ENCODE data around the gene ATP4B.

The ATP4B gene

GRCh38 chr13:113618455-113618854 is 39.5 kb downstream of the ATP4B start:
- TF ChIP-seq, protein P1, sequence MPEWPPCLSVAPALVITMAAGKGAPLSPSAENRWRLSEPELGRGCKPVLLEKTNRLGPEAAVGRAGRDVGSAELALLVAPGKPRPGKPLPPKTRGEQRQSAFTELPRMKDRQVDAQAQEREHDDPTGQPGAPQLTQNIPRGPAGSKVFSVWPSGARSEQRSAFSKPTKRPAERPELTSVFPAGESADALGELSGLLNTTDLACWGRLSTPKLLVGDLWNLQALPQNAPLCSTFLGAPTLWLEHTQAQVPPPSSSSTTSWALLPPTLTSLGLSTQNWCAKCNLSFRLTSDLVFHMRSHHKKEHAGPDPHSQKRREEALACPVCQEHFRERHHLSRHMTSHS (tag by site-specific recombination; IDR thresholded peaks at IDR 0.05), result no peak
- TF ChIP-seq ZNF747 (tag by site-specific recombination; IDR thresholded peaks at IDR 0.05) (no peak), ZNF521 (tag by site-specific recombination; IDR thresholded peaks at IDR 0.05) (no peak), ZNF830 (tag by site-specific recombination; IDR thresholded peaks at IDR 0.05; ENCODE audit: low read depth) (no peak), ZNF843 (tag by site-specific recombination; IDR thresholded peaks at IDR 0.05) (no peak), ZBTB1 (tag by site-specific recombination; IDR thresholded peaks at IDR 0.05) (no peak), KLF9 (tag by site-specific recombination; IDR thresholded peaks at IDR 0.05; ENCODE audit: low read depth) (no peak), ZNF138 (tag by site-specific recombination; IDR thresholded peaks at IDR 0.05; ENCODE audit: borderline replicate concordance) (no peak), ZNF341 (tag by site-specific recombination; IDR thresholded peaks at IDR 0.05; ENCODE audit: low read depth) (no peak), ZNF174 (tag by site-specific recombination; IDR thresholded peaks at IDR 0.05) (no peak), ZBTB17 (tag by site-specific recombination; IDR thresholded peaks at IDR 0.05) (no peak), ZNF580 (tag by site-specific recombination; IDR thresholded peaks at IDR 0.05) (no peak), GLI4 (tag by site-specific recombination; IDR thresholded peaks at IDR 0.05) (no peak), ZNF292 (tag by site-specific recombination; IDR thresholded peaks at IDR 0.05; ENCODE audit: borderline replicate concordance, low read depth) (no peak), ZNF585B (tag by site-specific recombination; IDR thresholded peaks at IDR 0.05) (no peak), ZNF366 (tag by site-specific recombination; conservative IDR thresholded peaks at IDR 0.05) (no peak)
- TF ChIP-seq, protein P2, sequence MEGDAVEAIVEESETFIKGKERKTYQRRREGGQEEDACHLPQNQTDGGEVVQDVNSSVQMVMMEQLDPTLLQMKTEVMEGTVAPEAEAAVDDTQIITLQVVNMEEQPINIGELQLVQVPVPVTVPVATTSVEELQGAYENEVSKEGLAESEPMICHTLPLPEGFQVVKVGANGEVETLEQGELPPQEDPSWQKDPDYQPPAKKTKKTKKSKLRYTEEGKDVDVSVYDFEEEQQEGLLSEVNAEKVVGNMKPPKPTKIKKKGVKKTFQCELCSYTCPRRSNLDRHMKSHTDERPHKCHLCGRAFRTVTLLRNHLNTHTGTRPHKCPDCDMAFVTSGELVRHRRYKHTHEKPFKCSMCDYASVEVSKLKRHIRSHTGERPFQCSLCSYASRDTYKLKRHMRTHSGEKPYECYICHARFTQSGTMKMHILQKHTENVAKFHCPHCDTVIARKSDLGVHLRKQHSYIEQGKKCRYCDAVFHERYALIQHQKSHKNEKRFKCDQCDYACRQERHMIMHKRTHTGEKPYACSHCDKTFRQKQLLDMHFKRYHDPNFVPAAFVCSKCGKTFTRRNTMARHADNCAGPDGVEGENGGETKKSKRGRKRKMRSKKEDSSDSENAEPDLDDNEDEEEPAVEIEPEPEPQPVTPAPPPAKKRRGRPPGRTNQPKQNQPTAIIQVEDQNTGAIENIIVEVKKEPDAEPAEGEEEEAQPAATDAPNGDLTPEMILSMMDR (tag by site-specific recombination; IDR thresholded peaks at IDR 0.05), result no peak
- Histone ChIP-seq H3K36me3 (ENCODE audit: control insufficient read depth in 2 of 2, insufficient read depth in 1 of 2, low read length in 2 of 2) (peaks cover 9 to 65% of the 10 kb centered on the region in 2 experiments; a peak in 2 of 3 replicates), H3K4me3 (ENCODE audit: low read depth, low read length) (no peak overlapping the region), H3K9me3 (ENCODE audit: control insufficient read depth, insufficient read depth, low read depth, low read length) (no peaks in the 10 kb centered on the region), H3K4me1 (ENCODE audit: control insufficient read depth, insufficient read depth, low read length) (no peaks in the 10 kb centered on the region), H3K27ac (ENCODE audit: extremely low read depth, low read depth, low read length) (no peak overlapping the region)
- ChIA-PET CTCF (no interaction called here), POLR2A (no interaction called here)

DNA sequence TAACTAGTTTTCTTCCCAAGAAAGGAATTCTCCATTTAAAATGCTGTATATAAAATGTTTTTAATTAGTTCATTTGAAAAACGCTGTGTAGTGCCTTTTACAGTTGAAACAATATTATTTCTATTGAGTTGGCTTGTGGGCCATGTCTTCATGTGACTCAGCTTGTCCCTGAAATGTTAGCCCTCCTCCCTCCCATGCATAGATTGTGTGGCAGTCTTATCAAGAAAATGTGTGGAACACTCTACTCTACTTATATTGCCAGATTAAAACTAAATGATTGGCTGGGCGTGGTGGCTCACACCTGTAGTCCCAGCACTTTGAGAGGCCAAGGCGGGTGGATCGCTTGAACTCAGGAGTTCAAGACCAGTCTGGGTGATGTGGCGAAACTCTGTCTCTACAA is 40.0 kb downstream of the ATP4B start:
- Histone ChIP-seq H3K27ac (ENCODE audit: extremely low read depth, low read depth, low read length) (no peak overlapping the region), H3K9me3 (ENCODE audit: control insufficient read depth, insufficient read depth, low read depth, low read length) (no peaks in the 10 kb centered on the region), H3K36me3 (ENCODE audit: control insufficient read depth in 2 of 2, insufficient read depth in 1 of 2, low read length in 2 of 2) (peaks cover 11 to 63% of the 10 kb centered on the region in 2 experiments; a peak in 2 of 3 replicates), H3K4me3 (ENCODE audit: low read depth, low read length) (no peak overlapping the region), H3K4me1 (ENCODE audit: control insufficient read depth, insufficient read depth, low read length) (no peaks in the 10 kb centered on the region)
- ChIA-PET POLR2A (no interaction called here), CTCF (no interaction called here)
- TF ChIP-seq ZNF274 (IDR thresholded peaks at IDR 0.05; ENCODE audit: low read length) (no peak), ZNF274 (tag by site-specific recombination; IDR thresholded peaks at IDR 0.05; ENCODE audit: borderline replicate concordance) (no peak), MYNN (tag by site-specific recombination; IDR thresholded peaks at IDR 0.05; ENCODE audit: borderline replicate concordance) (no peak), ZNF2 (tag by site-specific recombination; IDR thresholded peaks at IDR 0.05) (no peak), ZNF266 (tag by site-specific recombination; IDR thresholded peaks at IDR 0.05; ENCODE audit: low read depth) (no peak), ZNF701 (tag by site-specific recombination; IDR thresholded peaks at IDR 0.05) (no peak), ZNF777 (tag by site-specific recombination; IDR thresholded peaks at IDR 0.05; ENCODE audit: borderline replicate concordance) (no peak), ZNF114 (tag by site-specific recombination; IDR thresholded peaks at IDR 0.05) (no peak), ZNF302 (tag by site-specific recombination; IDR thresholded peaks at IDR 0.05; ENCODE audit: low read depth) (no peak), RBAK (tag by site-specific recombination; IDR thresholded peaks at IDR 0.05) (no peak)
- TF ChIP-seq, protein P2 (tag by site-specific recombination; IDR thresholded peaks at IDR 0.05), result no peak
- TF ChIP-seq, protein P3, sequence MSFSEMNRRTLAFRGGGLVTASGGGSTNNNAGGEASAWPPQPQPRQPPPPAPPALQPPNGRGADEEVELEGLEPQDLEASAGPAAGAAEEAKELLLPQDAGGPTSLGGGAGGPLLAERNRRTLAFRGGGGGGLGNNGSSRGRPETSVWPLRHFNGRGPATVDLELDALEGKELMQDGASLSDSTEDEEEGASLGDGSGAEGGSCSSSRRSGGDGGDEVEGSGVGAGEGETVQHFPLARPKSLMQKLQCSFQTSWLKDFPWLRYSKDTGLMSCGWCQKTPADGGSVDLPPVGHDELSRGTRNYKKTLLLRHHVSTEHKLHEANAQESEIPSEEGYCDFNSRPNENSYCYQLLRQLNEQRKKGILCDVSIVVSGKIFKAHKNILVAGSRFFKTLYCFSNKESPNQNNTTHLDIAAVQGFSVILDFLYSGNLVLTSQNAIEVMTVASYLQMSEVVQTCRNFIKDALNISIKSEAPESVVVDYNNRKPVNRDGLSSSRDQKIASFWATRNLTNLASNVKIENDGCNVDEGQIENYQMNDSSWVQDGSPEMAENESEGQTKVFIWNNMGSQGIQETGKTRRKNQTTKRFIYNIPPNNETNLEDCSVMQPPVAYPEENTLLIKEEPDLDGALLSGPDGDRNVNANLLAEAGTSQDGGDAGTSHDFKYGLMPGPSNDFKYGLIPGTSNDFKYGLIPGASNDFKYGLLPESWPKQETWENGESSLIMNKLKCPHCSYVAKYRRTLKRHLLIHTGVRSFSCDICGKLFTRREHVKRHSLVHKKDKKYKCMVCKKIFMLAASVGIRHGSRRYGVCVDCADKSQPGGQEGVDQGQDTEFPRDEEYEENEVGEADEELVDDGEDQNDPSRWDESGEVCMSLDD (tag by site-specific recombination; IDR thresholded peaks at IDR 0.05), result no peak
- TF ChIP-seq, protein P4, sequence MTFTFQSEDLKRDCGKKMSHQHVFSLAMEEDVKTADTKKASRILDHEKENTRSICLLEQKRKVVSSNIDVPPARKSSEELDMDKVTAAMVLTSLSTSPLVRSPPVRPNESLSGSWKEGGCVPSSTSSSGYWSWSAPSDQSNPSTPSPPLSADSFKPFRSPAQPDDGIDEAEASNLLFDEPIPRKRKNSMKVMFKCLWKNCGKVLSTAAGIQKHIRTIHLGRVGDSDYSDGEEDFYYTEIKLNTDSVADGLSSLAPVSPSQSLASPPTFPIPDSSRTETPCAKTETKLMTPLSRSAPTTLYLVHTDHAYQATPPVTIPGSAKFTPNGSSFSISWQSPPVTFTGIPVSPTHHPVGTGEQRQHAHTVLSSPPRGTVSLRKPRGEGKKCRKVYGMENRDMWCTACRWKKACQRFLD (tag by site-specific recombination; IDR thresholded peaks at IDR 0.05), result no peak
